ENCODE data around the gene TAF12. TPM values are rescaled to one million over a fixed set of nuclear protein-coding genes. Genes with fewer than 3 reads are reported as not detected.
"Not testable (repeated sequence)": the region's sequence is repeated elsewhere in the genome, so short reads cannot be mapped to it uniquely, and the experiment has no call there.

Gene TAF12, protein sequence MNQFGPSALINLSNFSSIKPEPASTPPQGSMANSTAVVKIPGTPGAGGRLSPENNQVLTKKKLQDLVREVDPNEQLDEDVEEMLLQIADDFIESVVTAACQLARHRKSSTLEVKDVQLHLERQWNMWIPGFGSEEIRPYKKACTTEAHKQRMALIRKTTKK
- 29.7 and 40.9 TPM in 2 replicates for total RNA-seq (2022)
- Bru-seq, nascent RNA: percentile 57 among the genes with signal in this experiment
- BruChase-seq, experiment 1, labeled RNA remaining after a 6-hour chase: percentile 66 among the genes with signal in this experiment
- percentile 61 among the genes with signal in this experiment for BruChase-seq, experiment 2, labeled RNA remaining after a 2-hour chase
- long read RNA-seq, transcript TAF12-202 (6 exons, 1,334 nt): major isoform, 77 of 86 reads
- long read RNA-seq, partial matches to known transcripts: 0 of 86 reads
- long read RNA-seq, other reads (novel, unspliced or antisense): 6 of 86 reads

DNA sequence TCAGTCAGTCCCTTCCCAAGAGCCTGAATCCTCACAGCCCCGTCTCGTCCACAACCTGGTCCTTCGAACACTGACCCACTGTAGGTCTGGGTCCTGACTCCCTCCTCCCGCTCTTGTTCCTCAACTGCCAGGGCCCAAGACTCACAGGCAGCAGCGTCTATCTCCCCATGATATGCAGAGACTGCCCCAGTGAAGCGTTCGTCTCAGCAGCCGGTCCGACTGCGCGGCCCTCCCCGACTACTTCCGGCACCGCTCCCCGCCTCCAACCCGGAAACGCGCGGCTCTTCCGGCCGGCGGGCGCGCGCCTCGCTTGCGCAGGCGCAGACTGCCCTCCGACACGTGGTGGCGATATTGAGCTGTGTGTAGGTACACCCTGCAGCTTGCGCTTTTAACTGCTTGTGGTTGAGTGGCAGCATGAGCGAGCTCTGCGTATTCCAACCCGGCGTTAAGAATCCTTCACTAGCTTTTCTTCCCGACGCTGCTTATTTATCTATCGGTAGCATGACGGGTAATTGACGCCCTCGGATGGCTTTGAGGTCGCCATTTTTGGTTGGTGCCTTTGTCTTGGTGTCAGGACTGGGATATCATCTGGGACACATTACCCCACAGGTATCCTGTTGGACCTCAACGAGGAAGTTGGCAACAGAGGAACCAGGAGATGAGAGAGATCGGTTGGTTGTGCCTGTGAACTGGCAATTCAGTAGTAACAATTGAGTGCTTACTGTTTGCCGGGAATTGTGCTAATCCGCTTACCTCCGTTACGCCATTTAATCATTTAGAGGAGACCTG is at the start of gene TAF12:
Gene TAF12 (minus strand): TSS at position 221 of the 789 bp plus-strand sequence. CDS start 20,986 bp downstream, outside the sequence.
- no peaks in the 10 kb centered on the region for H3K9me3 Mint-ChIP-seq (ENCODE audit: unreplicated experiment)
- peaks cover 9% of the 10 kb centered on the region for H3K36me3 Mint-ChIP-seq (ENCODE audit: insufficient read depth, unreplicated experiment)
- H3K27me3 Mint-ChIP-seq (ENCODE audit: insufficient read depth, unreplicated experiment): no peaks in the 10 kb centered on the region
- peak within 1 kb of the TSS; percentile 100 for H3K4me3 Mint-ChIP-seq (ENCODE audit: unreplicated experiment)
- ChIA-PET POLR2A (interaction anchor here (0.6 to 5.6 kb wide), 58 partner anchors 10 to 1523 kb away, joined by 3 to 95 read pairs (median 4); partner anchors contain the start of genes GMEB1, MECR, RCC1 and SESN2), CTCF (interaction anchor here (0.5 to 1.7 kb wide), 7 partner anchors 26 to 568 kb away, joined by 3 to 7 read pairs (median 3); no protein-coding TSS in a partner anchor)
- BruUV-seq (replicated peaks): TSS peak; percentile 95
- peak; percentile 95 for DNase-seq (ENCODE audit: unreplicated experiment)
- intact Hi-C loops (cut with micrococcal nuclease): loop anchor here (10.0 kb wide), 1 partner anchor 542 kb away; the partner anchor contains the start of gene SRSF4
- peaks cover 18% of the 10 kb centered on the region for H3K4me1 Mint-ChIP-seq (ENCODE audit: insufficient read depth, unreplicated experiment)
- peak within 1 kb of the TSS; percentile 98 for H3K27ac Mint-ChIP-seq (ENCODE audit: low read depth, unreplicated experiment)
- TF ChIP-seq, protein P1, sequence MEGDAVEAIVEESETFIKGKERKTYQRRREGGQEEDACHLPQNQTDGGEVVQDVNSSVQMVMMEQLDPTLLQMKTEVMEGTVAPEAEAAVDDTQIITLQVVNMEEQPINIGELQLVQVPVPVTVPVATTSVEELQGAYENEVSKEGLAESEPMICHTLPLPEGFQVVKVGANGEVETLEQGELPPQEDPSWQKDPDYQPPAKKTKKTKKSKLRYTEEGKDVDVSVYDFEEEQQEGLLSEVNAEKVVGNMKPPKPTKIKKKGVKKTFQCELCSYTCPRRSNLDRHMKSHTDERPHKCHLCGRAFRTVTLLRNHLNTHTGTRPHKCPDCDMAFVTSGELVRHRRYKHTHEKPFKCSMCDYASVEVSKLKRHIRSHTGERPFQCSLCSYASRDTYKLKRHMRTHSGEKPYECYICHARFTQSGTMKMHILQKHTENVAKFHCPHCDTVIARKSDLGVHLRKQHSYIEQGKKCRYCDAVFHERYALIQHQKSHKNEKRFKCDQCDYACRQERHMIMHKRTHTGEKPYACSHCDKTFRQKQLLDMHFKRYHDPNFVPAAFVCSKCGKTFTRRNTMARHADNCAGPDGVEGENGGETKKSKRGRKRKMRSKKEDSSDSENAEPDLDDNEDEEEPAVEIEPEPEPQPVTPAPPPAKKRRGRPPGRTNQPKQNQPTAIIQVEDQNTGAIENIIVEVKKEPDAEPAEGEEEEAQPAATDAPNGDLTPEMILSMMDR (IDR thresholded peaks at IDR 0.05; ENCODE audit: unreplicated experiment): peak; percentile 31

DNA sequence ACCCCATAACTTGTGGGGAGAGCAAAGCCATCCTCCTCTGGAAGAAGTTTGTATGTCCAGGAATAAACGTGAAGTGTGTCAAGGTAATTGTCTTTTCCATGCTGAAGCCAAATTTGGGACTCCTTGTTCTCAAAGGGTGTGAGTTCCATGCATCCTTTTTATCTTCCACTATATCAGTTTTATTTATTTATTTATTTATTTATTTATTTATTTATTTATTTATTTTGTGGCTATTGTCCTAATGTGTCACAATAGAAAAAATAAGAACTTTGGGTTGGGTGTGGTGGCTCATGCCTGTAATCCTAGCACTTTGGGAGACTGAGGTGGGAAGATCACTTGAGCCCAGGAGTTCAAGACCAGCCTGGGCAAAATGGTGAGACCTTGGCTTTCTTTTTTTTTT is 48.8 kb upstream of the TAF12 start:
- H3K27ac Mint-ChIP-seq (ENCODE audit: low read depth, unreplicated experiment); DNase-seq (ENCODE audit: unreplicated experiment); BruUV-seq (replicated peaks); H3K9me3 Mint-ChIP-seq (ENCODE audit: unreplicated experiment); H3K27me3 Mint-ChIP-seq (ENCODE audit: insufficient read depth, unreplicated experiment); intact Hi-C loops (cut with micrococcal nuclease); H3K4me1 Mint-ChIP-seq (ENCODE audit: insufficient read depth, unreplicated experiment); CTCF ChIA-PET; H3K4me3 Mint-ChIP-seq (ENCODE audit: unreplicated experiment): not testable (repeated sequence)
- peaks cover 29% of the 10 kb centered on the region for H3K36me3 Mint-ChIP-seq (ENCODE audit: insufficient read depth, unreplicated experiment)
- POLR2A ChIA-PET: interaction anchor here (0.6 to 1.3 kb wide), 3 partner anchors 10 to 48 kb away, joined by 3 to 4 read pairs (median 3); partner anchors contain the start of gene GMEB1

DNA sequence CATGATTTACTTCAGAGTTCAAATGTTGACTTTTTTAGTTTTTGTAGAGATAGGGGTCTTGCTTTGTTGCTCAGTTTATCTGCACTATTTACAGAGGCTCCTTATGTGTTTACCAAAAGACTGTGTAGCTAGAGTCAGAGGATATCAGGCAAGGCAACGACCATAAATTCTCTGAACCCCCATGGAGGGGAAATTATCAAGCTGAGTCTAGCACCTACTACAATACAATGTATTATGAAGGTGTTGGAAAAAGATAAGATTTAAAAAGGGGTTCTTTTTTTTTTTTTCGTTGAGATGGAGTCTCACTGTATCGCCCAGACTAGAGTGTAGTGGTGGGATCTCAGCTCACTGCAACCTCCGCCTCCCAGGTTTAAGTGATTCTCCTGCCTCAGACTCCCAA is 42.1 kb upstream of the TAF12 start:
- POLR2A ChIA-PET: interaction anchor here (0.5 to 2.0 kb wide), 2 partner anchors 16 to 257 kb away, joined by 4 to 9 read pairs; partner anchors contain the start of gene GMEB1
- BruUV-seq (replicated peaks): no TSS peak

DNA sequence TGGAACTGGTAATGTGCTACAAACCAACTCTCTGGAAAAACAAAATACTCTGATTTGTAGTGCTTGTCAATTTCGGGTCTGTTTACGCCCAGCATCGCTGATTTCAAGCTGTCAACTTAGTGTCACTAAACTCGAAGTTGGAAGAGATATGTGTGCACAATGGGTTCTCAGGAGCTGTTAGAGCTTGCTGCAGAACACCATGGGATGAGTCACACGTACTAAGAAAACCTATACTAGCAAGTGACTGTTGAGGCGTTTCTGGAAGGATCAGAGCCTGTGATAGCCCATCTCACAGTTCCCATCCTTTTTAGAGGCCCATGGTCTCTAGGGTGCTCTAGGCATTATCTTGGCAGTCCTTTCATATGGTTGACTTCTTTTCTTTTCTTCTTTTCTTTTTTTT is 40.0 kb upstream of the TAF12 start:
- BruUV-seq (replicated peaks): no TSS peak
- CTCF ChIA-PET: interaction anchor here (1.0 to 1.1 kb wide), 2 partner anchors 54 to 199 kb away, joined by 3 read pairs; partner anchors contain the start of gene YTHDF2
- Mint-ChIP-seq H3K27me3 (ENCODE audit: insufficient read depth, unreplicated experiment) (no peaks in the 10 kb centered on the region), H3K4me3 (ENCODE audit: unreplicated experiment) (no peak overlapping the region), H3K27ac (ENCODE audit: low read depth, unreplicated experiment) (no peak overlapping the region), H3K4me1 (ENCODE audit: insufficient read depth, unreplicated experiment) (no peaks in the 10 kb centered on the region), H3K9me3 (ENCODE audit: unreplicated experiment) (no peaks in the 10 kb centered on the region), H3K36me3 (ENCODE audit: insufficient read depth, unreplicated experiment) (peaks cover 29% of the 10 kb centered on the region)
- TF ChIP-seq, protein P1 (IDR thresholded peaks at IDR 0.05; ENCODE audit: unreplicated experiment): no peak
- DNase-seq (ENCODE audit: unreplicated experiment): no peak
- POLR2A ChIA-PET: interaction anchor here (0.6 to 1.3 kb wide), 8 partner anchors 13 to 686 kb away, joined by 3 to 7 read pairs (median 4); no protein-coding TSS in a partner anchor
- intact Hi-C loops (cut with micrococcal nuclease): no loop called here

More for the DNA sequence above, 42.1 kb upstream of the TAF12 start:
- H3K9me3 Mint-ChIP-seq (ENCODE audit: unreplicated experiment): no peaks in the 10 kb centered on the region
- intact Hi-C loops (cut with micrococcal nuclease): no loop called here
- CTCF ChIA-PET: interaction anchor here (0.7 to 1.2 kb wide), 2 partner anchors 17 to 51 kb away, joined by 3 to 4 read pairs; partner anchors contain the start of gene YTHDF2
- peaks cover 29% of the 10 kb centered on the region for H3K36me3 Mint-ChIP-seq (ENCODE audit: insufficient read depth, unreplicated experiment)
- no peak overlapping the region for H3K4me3 Mint-ChIP-seq (ENCODE audit: unreplicated experiment)
- no peaks in the 10 kb centered on the region for H3K4me1 Mint-ChIP-seq (ENCODE audit: insufficient read depth, unreplicated experiment)
- DNase-seq (ENCODE audit: unreplicated experiment): no peak
- H3K27me3 Mint-ChIP-seq (ENCODE audit: insufficient read depth, unreplicated experiment): no peaks in the 10 kb centered on the region
- TF ChIP-seq, protein P1 (IDR thresholded peaks at IDR 0.05; ENCODE audit: unreplicated experiment): no peak
- H3K27ac Mint-ChIP-seq (ENCODE audit: low read depth, unreplicated experiment): no peak overlapping the region

Data from MCF 10A (cell line).